Liver (tissue), 9 donors: ENCODE results near the gene COBL. TPM values are rescaled to one million over a fixed set of nuclear protein-coding genes. Genes with fewer than 3 reads are reported as not detected.
A peak's percentile ranks its signal among the peaks of the same experiment; 100 is the strongest.

Experiments used
- DNase-seq: peaks from one replicate; pipeline ENCODE4 v3.0.0-alpha.2; 2017; ENCODE audit warnings: low spot score
- H3K27ac ChIP-seq, 2 donors: one replicate each; pipeline ENCODE4 v1.7.0; 2013; ENCODE audit warnings: inconsistent platforms in 2 of 2, low read length in 2 of 2, control low read depth in 1 of 2, low read depth in 1 of 2, mild to moderate bottlenecking in 1 of 2
- H3K27me3 ChIP-seq, 4 donors: one replicate each; pipeline versions ENCODE4 v1.6.1 to v1.7.0; 2013; ENCODE audit warnings: low read length in 3 of 4, inconsistent platforms in 1 of 4, mild to moderate bottlenecking in 1 of 4, moderate library complexity in 1 of 4; ENCODE audit not compliant: control insufficient read depth in 4 of 4, insufficient read depth in 4 of 4
- H3K36me3 ChIP-seq, 4 donors: one replicate each; pipeline versions ENCODE4 v1.6.1 to v1.7.0; 2013; ENCODE audit warnings: low read length in 3 of 4, mild to moderate bottlenecking in 3 of 4, low read depth in 1 of 4, moderate library complexity in 1 of 4; ENCODE audit not compliant: control insufficient read depth in 4 of 4, insufficient read depth in 3 of 4
- H3K4me1 ChIP-seq, 4 donors: one replicate each; pipeline versions ENCODE4 v1.6.1 to v1.7.0; 2013; ENCODE audit warnings: low read length in 3 of 4, mild to moderate bottlenecking in 3 of 4, moderate library complexity in 1 of 4; ENCODE audit not compliant: control insufficient read depth in 4 of 4, insufficient read depth in 4 of 4
- H3K4me3 ChIP-seq, 3 donors: one replicate each; pipeline versions ENCODE4 v1.6.1 to v1.7.0; 2013; ENCODE audit warnings: low read length in 3 of 3, control low read depth in 1 of 3, low read depth in 1 of 3, mild to moderate bottlenecking in 1 of 3
- H3K9ac ChIP-seq, 2 donors: one replicate each; pipeline ENCODE4 v1.7.0; 2013; ENCODE audit warnings: low read length in 2 of 2, mild to moderate bottlenecking in 2 of 2, moderate library complexity in 2 of 2, control low read depth in 1 of 2, low read depth in 1 of 2
- H3K9me3 ChIP-seq, 4 donors: one replicate each; pipeline versions ENCODE4 v1.6.1 to v1.7.0; 2013; ENCODE audit warnings: low read length in 3 of 4; ENCODE audit not compliant: control insufficient read depth in 4 of 4
- ATF3 ChIP-seq: IDR thresholded peaks from 2 replicates; pipeline ENCODE4 v1.6.1; 2016; ENCODE audit warnings: antibody characterized with exemption
- EGR1 ChIP-seq, 2 donors: IDR thresholded peaks; 2 replicates each; pipeline ENCODE4 v1.6.1; 2016 to 2018; ENCODE audit warnings: antibody characterized with exemption in 2 of 2, low read depth in 2 of 2
- FOXA1 ChIP-seq: IDR thresholded peaks from 2 replicates; pipeline ENCODE4 v1.6.1; 2016; ENCODE audit warnings: antibody characterized with exemption
- FOXA2 ChIP-seq: IDR thresholded peaks from 2 replicates; pipeline ENCODE4 v1.6.1; 2016; ENCODE audit warnings: antibody characterized with exemption
- GABPA ChIP-seq, 2 donors: IDR thresholded peaks in 1 of 2; conservative IDR thresholded peaks in 1 of 2; 2 replicates each; pipeline ENCODE4 v1.6.1; 2016; ENCODE audit warnings: antibody characterized with exemption in 2 of 2, mild to moderate bottlenecking in 1 of 2, moderate library complexity in 1 of 2
- HNF4A ChIP-seq, 2 donors: conservative IDR thresholded peaks; 2 replicates each; pipeline ENCODE4 v1.6.1; 2016; ENCODE audit warnings: antibody characterized with exemption in 2 of 2, mild to moderate bottlenecking in 2 of 2
- HNF4G ChIP-seq: IDR thresholded peaks from 2 replicates; pipeline ENCODE4 v1.6.1; 2016; ENCODE audit warnings: antibody characterized with exemption
- JUND ChIP-seq, 2 donors: IDR thresholded peaks; 2 replicates each; pipeline ENCODE4 v1.6.1; 2016; ENCODE audit warnings: antibody characterized with exemption in 2 of 2
- NR2F2 ChIP-seq: IDR thresholded peaks from 2 replicates; pipeline ENCODE4 v1.6.1; 2016; ENCODE audit warnings: antibody characterized with exemption
- RAD21 ChIP-seq, 2 donors: IDR thresholded peaks; 2 replicates each; pipeline ENCODE4 v1.6.1; 2016; ENCODE audit warnings: antibody characterized with exemption in 2 of 2, mild to moderate bottlenecking in 2 of 2
- REST ChIP-seq: IDR thresholded peaks from 2 replicates; pipeline ENCODE4 v1.6.1; 2016; ENCODE audit warnings: antibody characterized with exemption, mild to moderate bottlenecking
- RXRA ChIP-seq, 2 donors: IDR thresholded peaks; 2 replicates each; pipeline ENCODE4 v1.6.1; 2017 to 2018; ENCODE audit warnings: antibody characterized with exemption in 2 of 2, mild to moderate bottlenecking in 1 of 2
- SP1 ChIP-seq: IDR thresholded peaks from 2 replicates; pipeline ENCODE4 v1.6.1; 2018; ENCODE audit warnings: antibody characterized with exemption, mild to moderate bottlenecking
- TAF1 ChIP-seq: conservative IDR thresholded peaks from 2 replicates; pipeline ENCODE4 v1.6.1; 2016; ENCODE audit warnings: antibody characterized with exemption, mild to moderate bottlenecking
- YY1 ChIP-seq: IDR thresholded peaks from 2 replicates; pipeline ENCODE4 v1.6.1; 2016; ENCODE audit warnings: antibody characterized with exemption, mild to moderate bottlenecking
- ZBTB33 ChIP-seq: IDR thresholded peaks from 2 replicates; pipeline ENCODE4 v1.6.1; 2016; ENCODE audit warnings: antibody characterized with exemption
- WGBS: extraction: QIAGEN DNeasy Blood & Tissue Kit; methylation state at CpG from one replicate; pipeline ENCODE4 v1.1.7; 2013; 5-methylcytosine and 5-hydroxymethylcytosine counted together
- polyA plus RNA-seq, 2 donors: library from polyadenylated mRNA; stranded (reverse) in 1 of 2; unstranded in 1 of 2; fragments of 200-250 nt in 1 of 2; fragments of >200 nt in 1 of 2; fragmentation: Nextera tagmentation in 1 of 2; extraction: Ambion mirVana in 1 of 2; gene quantifications; one replicate each; pipeline versions ENCODE4 v1.2.1 to v1.2.3, GENCODE V29; 2013 to 2015
- total RNA-seq, 2 donors: library from RNA; depleted of rRNA; stranded (reverse); fragments of >200 nt; gene quantifications; one replicate each; pipeline ENCODE4 v1.2.3, GENCODE V29; 2014
- TF ChIP-seq, protein P1 (sequence below): fragments of 150-350 bp; IDR thresholded peaks from 2 replicates; pipeline ENCODE4 v1.5.1; 2017; ENCODE audit warnings: improper control_type of control experiment, low read depth, low read length; ENCODE audit not compliant: missing input control
- TF ChIP-seq, protein P2 (sequence below): IDR thresholded peaks from 2 replicates; pipeline ENCODE4 v1.6.1; 2016; ENCODE audit warnings: antibody characterized with exemption
- donor health status: healthy.
- donor health status: healthy.
- donor health status: healthy.
- donor health status: healthy.
- donor health status: healthy.

COBL gene
- total and polyA plus RNA-seq, 4 donors: 5.8 to 18.7 (median 10.7) TPM

GRCh38 chr7:51234609-51235308, 81.8 kb downstream of the COBL start:
- no peaks in the 10 kb centered on the region for H3K27me3 ChIP-seq
- H3K4me3 ChIP-seq: no peak overlapping the region
- DNase-seq: no peak
- no peaks in the 10 kb centered on the region for H3K36me3 ChIP-seq
- no peaks in the 10 kb centered on the region for H3K9me3 ChIP-seq
- 86% methylated on average over 8 of the region's 8 CpGs for WGBS
- peaks cover 0 to 3% (median under 1%) of the 10 kb centered on the region in 4 donors for H3K4me1 ChIP-seq
- no peak overlapping the region for H3K27ac ChIP-seq
- no peak overlapping the region for H3K9ac ChIP-seq
- peak; percentile 71 for TF ChIP-seq REST
- TF ChIP-seq GABPA (IDR thresholded peaks at IDR 0.05 in 1 of 2, conservative IDR thresholded peaks at IDR 0.05 in 1 of 2): no peak

GRCh38 chr7:51234139-51234538, 82.5 kb downstream of the COBL start:
- Histone ChIP-seq H3K4me3 (no peak overlapping the region), H3K9me3 (no peaks in the 10 kb centered on the region), H3K36me3 (no peaks in the 10 kb centered on the region), H3K4me1 (peaks cover under 1 to 6% (median 2%) of the 10 kb centered on the region in 4 donors), H3K9ac (no peak overlapping the region), H3K27me3 (no peaks in the 10 kb centered on the region), H3K27ac (no peak overlapping the region)
- no peak for DNase-seq
- TF ChIP-seq JUND (IDR thresholded peaks at IDR 0.05) (no peak), EGR1 (IDR thresholded peaks at IDR 0.05; ENCODE audit: low read depth in 2 of 2) (no peak), HNF4A (conservative IDR thresholded peaks at IDR 0.05) (no peak), REST (no peak), FOXA1 (no peak), TAF1 (no peak), RAD21 (IDR thresholded peaks at IDR 0.05) (no peak), FOXA2 (no peak), RXRA (IDR thresholded peaks at IDR 0.05) (no peak), GABPA (IDR thresholded peaks at IDR 0.05 in 1 of 2, conservative IDR thresholded peaks at IDR 0.05 in 1 of 2) (no peak), YY1 (no peak), NR2F2 (no peak), SP1 (no peak), HNF4G (no peak), ZBTB33 (no peak), ATF3 (no peak)
- TF ChIP-seq, protein P1, sequence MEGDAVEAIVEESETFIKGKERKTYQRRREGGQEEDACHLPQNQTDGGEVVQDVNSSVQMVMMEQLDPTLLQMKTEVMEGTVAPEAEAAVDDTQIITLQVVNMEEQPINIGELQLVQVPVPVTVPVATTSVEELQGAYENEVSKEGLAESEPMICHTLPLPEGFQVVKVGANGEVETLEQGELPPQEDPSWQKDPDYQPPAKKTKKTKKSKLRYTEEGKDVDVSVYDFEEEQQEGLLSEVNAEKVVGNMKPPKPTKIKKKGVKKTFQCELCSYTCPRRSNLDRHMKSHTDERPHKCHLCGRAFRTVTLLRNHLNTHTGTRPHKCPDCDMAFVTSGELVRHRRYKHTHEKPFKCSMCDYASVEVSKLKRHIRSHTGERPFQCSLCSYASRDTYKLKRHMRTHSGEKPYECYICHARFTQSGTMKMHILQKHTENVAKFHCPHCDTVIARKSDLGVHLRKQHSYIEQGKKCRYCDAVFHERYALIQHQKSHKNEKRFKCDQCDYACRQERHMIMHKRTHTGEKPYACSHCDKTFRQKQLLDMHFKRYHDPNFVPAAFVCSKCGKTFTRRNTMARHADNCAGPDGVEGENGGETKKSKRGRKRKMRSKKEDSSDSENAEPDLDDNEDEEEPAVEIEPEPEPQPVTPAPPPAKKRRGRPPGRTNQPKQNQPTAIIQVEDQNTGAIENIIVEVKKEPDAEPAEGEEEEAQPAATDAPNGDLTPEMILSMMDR: no peak
- TF ChIP-seq, protein P2, sequence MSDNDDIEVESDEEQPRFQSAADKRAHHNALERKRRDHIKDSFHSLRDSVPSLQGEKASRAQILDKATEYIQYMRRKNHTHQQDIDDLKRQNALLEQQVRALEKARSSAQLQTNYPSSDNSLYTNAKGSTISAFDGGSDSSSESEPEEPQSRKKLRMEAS: no peak
- WGBS: 95% methylated on average over 13 of the region's 13 CpGs
